Measurements from ENCODE around the gene KSR1. TPM values are rescaled to one million over a fixed set of nuclear protein-coding genes. Genes with fewer than 3 reads are reported as not detected.

KSR1 gene
- polyA plus RNA-seq, 4 donors = 8.6 to 73.8 (median 12.9) TPM

GRCh38 chr17:27585153-27585681 is 129.0 kb downstream of the KSR1 start:
- 86 to 88% (median 86%) methylated on average over 9 of the region's 9 CpGs for WGBS, 3 donors
- Histone ChIP-seq H3K36me3 (ENCODE audit: control insufficient read depth in 3 of 3, insufficient read depth in 2 of 3, low read depth in 1 of 3, low read length in 3 of 3) (peaks cover 0 to 69% (median 4%) of the 10 kb centered on the region in 3 donors), H3K27me3 (ENCODE audit: control insufficient read depth in 3 of 3, insufficient read depth in 3 of 3, low read length in 3 of 3) (no peaks in the 10 kb centered on the region), H3K9me3 (ENCODE audit: control insufficient read depth in 2 of 2, insufficient read depth in 1 of 2, low read depth in 1 of 2, low read length in 1 of 2) (no peaks in the 10 kb centered on the region), H3K4me1 (ENCODE audit: control insufficient read depth in 3 of 3, insufficient read depth in 2 of 3, low read depth in 1 of 3, low read length in 2 of 3) (peaks cover 0 to 22% (median 0%) of the 10 kb centered on the region in 3 donors), H3K4me3 (ENCODE audit: low read depth in 1 of 3, low read length in 3 of 3) (no peak overlapping the region), H3K27ac (ENCODE audit: low read depth in 1 of 3, low read length in 2 of 3) (no peak overlapping the region)
- no peak for FAIRE-seq
- no peak for DNase-seq

GRCh38 chr17:27585792-27586191 is 129.5 kb downstream of the KSR1 start:
- FAIRE-seq (no peak), DNase-seq (no peak)
- no peaks in the 10 kb centered on the region for H3K9me3 ChIP-seq (ENCODE audit: control insufficient read depth in 2 of 2, insufficient read depth in 1 of 2, low read depth in 1 of 2, low read length in 1 of 2)
- no peak overlapping the region for H3K4me3 ChIP-seq (ENCODE audit: low read depth in 1 of 3, low read length in 3 of 3)
- no peaks in the 10 kb centered on the region for H3K27me3 ChIP-seq (ENCODE audit: control insufficient read depth in 3 of 3, insufficient read depth in 3 of 3, low read length in 3 of 3)
- no peak overlapping the region for H3K27ac ChIP-seq (ENCODE audit: low read depth in 1 of 3, low read length in 2 of 3)
- WGBS, 3 donors = 89 to 92% (median 91%) methylated on average over 5 of the region's 5 CpGs
- H3K36me3 ChIP-seq (ENCODE audit: control insufficient read depth in 3 of 3, insufficient read depth in 2 of 3, low read depth in 1 of 3, low read length in 3 of 3) = peaks cover 0 to 74% (median 4%) of the 10 kb centered on the region in 3 donors
- peaks cover 0 to 19% (median 0%) of the 10 kb centered on the region in 3 donors for H3K4me1 ChIP-seq (ENCODE audit: control insufficient read depth in 3 of 3, insufficient read depth in 2 of 3, low read depth in 1 of 3, low read length in 2 of 3)

- H3K4me1 ChIP-seq (ENCODE audit: control insufficient read depth in 3 of 3, insufficient read depth in 2 of 3, low read depth in 1 of 3, low read length in 2 of 3) = peaks cover 0 to 19% (median 0%) of the 10 kb centered on the region in 3 donors
- H3K9me3 ChIP-seq (ENCODE audit: control insufficient read depth in 2 of 2, insufficient read depth in 1 of 2, low read depth in 1 of 2, low read length in 1 of 2) = no peaks in the 10 kb centered on the region
- no peaks in the 10 kb centered on the region for H3K27me3 ChIP-seq (ENCODE audit: control insufficient read depth in 3 of 3, insufficient read depth in 3 of 3, low read length in 3 of 3)
- H3K4me3 ChIP-seq (ENCODE audit: low read depth in 1 of 3, low read length in 3 of 3) = no peak overlapping the region
- H3K27ac ChIP-seq (ENCODE audit: low read depth in 1 of 3, low read length in 2 of 3) = no peak overlapping the region
- H3K36me3 ChIP-seq (ENCODE audit: control insufficient read depth in 3 of 3, insufficient read depth in 2 of 3, low read depth in 1 of 3, low read length in 3 of 3) = peaks cover 0 to 74% (median 4%) of the 10 kb centered on the region in 3 donors
- peak in 1 of 2 donors; percentile 37 for DNase-seq
- 79 to 83% (median 83%) methylated on average over 8 of the region's 8 CpGs for WGBS, 3 donors
- FAIRE-seq = no peak
Observed at GRCh38 chr17:27586203-27586721, 130.0 kb downstream of the KSR1 start.

GRCh38 chr17:27588354-27588753 is 132.1 kb downstream of the KSR1 start:
- no peak overlapping the region for H3K4me3 ChIP-seq (ENCODE audit: low read depth in 1 of 3, low read length in 3 of 3)
- H3K9me3 ChIP-seq (ENCODE audit: control insufficient read depth in 2 of 2, insufficient read depth in 1 of 2, low read depth in 1 of 2, low read length in 1 of 2) = no peaks in the 10 kb centered on the region
- no peak for DNase-seq
- 93 to 95% (median 94%) methylated on average over 15 of the region's 15 CpGs for WGBS, 3 donors
- no peaks in the 10 kb centered on the region for H3K27me3 ChIP-seq (ENCODE audit: control insufficient read depth in 3 of 3, insufficient read depth in 3 of 3, low read length in 3 of 3)
- H3K36me3 ChIP-seq (ENCODE audit: control insufficient read depth in 3 of 3, insufficient read depth in 2 of 3, low read depth in 1 of 3, low read length in 3 of 3) = peaks cover 0 to 80% (median 4%) of the 10 kb centered on the region in 3 donors
- H3K27ac ChIP-seq (ENCODE audit: low read depth in 1 of 3, low read length in 2 of 3) = no peak overlapping the region
- FAIRE-seq = no peak
- peaks cover 0 to 19% (median 0%) of the 10 kb centered on the region in 3 donors for H3K4me1 ChIP-seq (ENCODE audit: control insufficient read depth in 3 of 3, insufficient read depth in 2 of 3, low read depth in 1 of 3, low read length in 2 of 3)

- Histone ChIP-seq H3K27ac (ENCODE audit: low read depth in 1 of 3, low read length in 2 of 3) (no peak overlapping the region), H3K4me1 (ENCODE audit: control insufficient read depth in 3 of 3, insufficient read depth in 2 of 3, low read depth in 1 of 3, low read length in 2 of 3) (peaks cover 0 to 8% (median 0%) of the 10 kb centered on the region in 3 donors), H3K9me3 (ENCODE audit: control insufficient read depth in 2 of 2, insufficient read depth in 1 of 2, low read depth in 1 of 2, low read length in 1 of 2) (no peaks in the 10 kb centered on the region), H3K4me3 (ENCODE audit: low read depth in 1 of 3, low read length in 3 of 3) (no peak overlapping the region), H3K27me3 (ENCODE audit: control insufficient read depth in 3 of 3, insufficient read depth in 3 of 3, low read length in 3 of 3) (no peaks in the 10 kb centered on the region), H3K36me3 (ENCODE audit: control insufficient read depth in 3 of 3, insufficient read depth in 2 of 3, low read depth in 1 of 3, low read length in 3 of 3) (peaks cover 0 to 80% (median 4%) of the 10 kb centered on the region in 3 donors)
- WGBS, 3 donors = 93 to 96% (median 96%) methylated on average over 3 of the region's 3 CpGs
- FAIRE-seq (no peak), DNase-seq (no peak)
Observed at GRCh38 chr17:27590864-27591263, 134.6 kb downstream of the KSR1 start.

- Histone ChIP-seq H3K36me3 (ENCODE audit: control insufficient read depth in 3 of 3, insufficient read depth in 2 of 3, low read depth in 1 of 3, low read length in 3 of 3) (peaks cover 0 to 78% (median 4%) of the 10 kb centered on the region in 3 donors), H3K9me3 (ENCODE audit: control insufficient read depth in 2 of 2, insufficient read depth in 1 of 2, low read depth in 1 of 2, low read length in 1 of 2) (no peaks in the 10 kb centered on the region), H3K4me3 (ENCODE audit: low read depth in 1 of 3, low read length in 3 of 3) (no peak overlapping the region), H3K27me3 (ENCODE audit: control insufficient read depth in 3 of 3, insufficient read depth in 3 of 3, low read length in 3 of 3) (no peaks in the 10 kb centered on the region), H3K4me1 (ENCODE audit: control insufficient read depth in 3 of 3, insufficient read depth in 2 of 3, low read depth in 1 of 3, low read length in 2 of 3) (no peaks in the 10 kb centered on the region), H3K27ac (ENCODE audit: low read depth in 1 of 3, low read length in 2 of 3) (no peak overlapping the region)
- WGBS, 3 donors = 82 to 89% (median 88%) methylated on average over 3 of the region's 3 CpGs
- DNase-seq (no peak), FAIRE-seq (no peak)
Observed at GRCh38 chr17:27591986-27592385, 135.7 kb downstream of the KSR1 start.

- WGBS, 3 donors = 91 to 92% (median 92%) methylated on average over 9 of the region's 9 CpGs
- Histone ChIP-seq H3K4me3 (ENCODE audit: low read depth in 1 of 3, low read length in 3 of 3) (no peak overlapping the region), H3K9me3 (ENCODE audit: control insufficient read depth in 2 of 2, insufficient read depth in 1 of 2, low read depth in 1 of 2, low read length in 1 of 2) (no peaks in the 10 kb centered on the region), H3K4me1 (ENCODE audit: control insufficient read depth in 3 of 3, insufficient read depth in 2 of 3, low read depth in 1 of 3, low read length in 2 of 3) (no peaks in the 10 kb centered on the region), H3K36me3 (ENCODE audit: control insufficient read depth in 3 of 3, insufficient read depth in 2 of 3, low read depth in 1 of 3, low read length in 3 of 3) (peaks cover 0 to 78% (median 4%) of the 10 kb centered on the region in 3 donors), H3K27ac (ENCODE audit: low read depth in 1 of 3, low read length in 2 of 3) (no peak overlapping the region), H3K27me3 (ENCODE audit: control insufficient read depth in 3 of 3, insufficient read depth in 3 of 3, low read length in 3 of 3) (no peaks in the 10 kb centered on the region)
- FAIRE-seq (no peak), DNase-seq (no peak)
Observed at GRCh38 chr17:27593232-27593856, 137.1 kb downstream of the KSR1 start.

GRCh38 chr17:27593857-27594255 is 137.6 kb downstream of the KSR1 start:
- 89 to 92% (median 90%) methylated on average over 3 of the region's 3 CpGs for WGBS, 3 donors
- H3K27me3 ChIP-seq (ENCODE audit: control insufficient read depth in 3 of 3, insufficient read depth in 3 of 3, low read length in 3 of 3) = no peaks in the 10 kb centered on the region
- H3K4me1 ChIP-seq (ENCODE audit: control insufficient read depth in 3 of 3, insufficient read depth in 2 of 3, low read depth in 1 of 3, low read length in 2 of 3) = no peaks in the 10 kb centered on the region
- no peak overlapping the region for H3K27ac ChIP-seq (ENCODE audit: low read depth in 1 of 3, low read length in 2 of 3)
- H3K9me3 ChIP-seq (ENCODE audit: control insufficient read depth in 2 of 2, insufficient read depth in 1 of 2, low read depth in 1 of 2, low read length in 1 of 2) = no peaks in the 10 kb centered on the region
- H3K4me3 ChIP-seq (ENCODE audit: low read depth in 1 of 3, low read length in 3 of 3) = no peak overlapping the region
- peaks cover 0 to 77% (median 0%) of the 10 kb centered on the region in 3 donors for H3K36me3 ChIP-seq (ENCODE audit: control insufficient read depth in 3 of 3, insufficient read depth in 2 of 3, low read depth in 1 of 3, low read length in 3 of 3)
- FAIRE-seq (no peak), DNase-seq (no peak)
